Measurements from ENCODE around the gene JPH3. TPM values are rescaled to one million over a fixed set of nuclear protein-coding genes. Genes with fewer than 3 reads are reported as not detected.

Gene JPH3
- total RNA-seq, 4 donors from 2014 or later, result 0.22 to 1.1 (median 0.29) TPM; not detected in 1

DNA sequence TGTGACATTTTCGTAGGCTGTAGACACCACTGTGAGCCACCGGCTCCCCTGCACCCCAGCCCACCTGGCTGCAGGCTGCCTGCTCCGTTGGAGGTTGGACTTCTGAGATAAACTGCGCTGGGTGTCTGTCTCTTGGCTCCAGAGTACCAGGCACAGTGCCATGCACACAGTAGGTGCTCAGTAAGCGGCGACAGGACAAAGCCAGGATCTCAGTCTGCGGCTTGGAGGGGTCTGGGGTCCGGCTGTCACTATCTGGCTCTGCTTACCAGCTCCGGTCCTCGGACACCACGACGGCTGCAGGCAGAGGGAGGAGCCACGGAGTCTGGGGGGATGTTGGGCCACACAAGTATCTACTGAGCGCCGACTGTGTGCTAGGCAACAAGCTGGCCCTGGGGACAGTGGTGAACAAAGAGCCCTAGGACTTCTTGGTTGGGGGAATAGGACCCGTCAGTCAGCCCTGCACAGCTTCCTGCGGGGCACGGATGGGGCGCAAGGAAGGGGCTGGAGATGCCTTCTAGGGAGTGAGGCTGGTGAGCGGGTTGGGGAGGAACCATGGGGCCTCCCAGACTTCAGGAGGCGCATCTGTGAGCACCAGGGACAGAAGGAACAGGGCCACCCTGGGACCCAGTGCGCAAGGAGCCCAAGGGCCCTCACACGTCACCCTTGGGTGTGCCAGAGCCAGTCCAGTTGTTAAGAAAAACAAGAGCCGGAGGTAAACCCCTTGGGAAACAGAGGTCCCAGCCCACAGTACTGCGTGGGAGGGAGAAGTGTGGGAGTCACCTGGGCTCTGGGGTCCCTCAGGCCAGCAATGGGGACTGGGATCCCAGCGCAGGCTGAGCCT, 17.3 kb downstream of the JPH3 start:
- 63 to 65% methylated on average over 18 to 26 of the region's 26 CpGs for WGBS, 2 donors
- Histone ChIP-seq H3K4me1 (no peaks in the 10 kb centered on the region), H3K27ac (no peak overlapping the region), H3K36me3 (no peaks in the 10 kb centered on the region), H3K9me3 (no peaks in the 10 kb centered on the region), H3K27me3 (no peaks in the 10 kb centered on the region), H3K4me3 (replicated peaks in 1 of 3) (no peak overlapping the region)
- intact Hi-C loops (cut with DNase I), result no loop called here
- DNase-seq, result no peak
- no peak for TF ChIP-seq POLR2A (IDR thresholded peaks at IDR 0.05)
- TF ChIP-seq, protein P1, sequence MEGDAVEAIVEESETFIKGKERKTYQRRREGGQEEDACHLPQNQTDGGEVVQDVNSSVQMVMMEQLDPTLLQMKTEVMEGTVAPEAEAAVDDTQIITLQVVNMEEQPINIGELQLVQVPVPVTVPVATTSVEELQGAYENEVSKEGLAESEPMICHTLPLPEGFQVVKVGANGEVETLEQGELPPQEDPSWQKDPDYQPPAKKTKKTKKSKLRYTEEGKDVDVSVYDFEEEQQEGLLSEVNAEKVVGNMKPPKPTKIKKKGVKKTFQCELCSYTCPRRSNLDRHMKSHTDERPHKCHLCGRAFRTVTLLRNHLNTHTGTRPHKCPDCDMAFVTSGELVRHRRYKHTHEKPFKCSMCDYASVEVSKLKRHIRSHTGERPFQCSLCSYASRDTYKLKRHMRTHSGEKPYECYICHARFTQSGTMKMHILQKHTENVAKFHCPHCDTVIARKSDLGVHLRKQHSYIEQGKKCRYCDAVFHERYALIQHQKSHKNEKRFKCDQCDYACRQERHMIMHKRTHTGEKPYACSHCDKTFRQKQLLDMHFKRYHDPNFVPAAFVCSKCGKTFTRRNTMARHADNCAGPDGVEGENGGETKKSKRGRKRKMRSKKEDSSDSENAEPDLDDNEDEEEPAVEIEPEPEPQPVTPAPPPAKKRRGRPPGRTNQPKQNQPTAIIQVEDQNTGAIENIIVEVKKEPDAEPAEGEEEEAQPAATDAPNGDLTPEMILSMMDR (IDR thresholded peaks at IDR 0.05), result no peak

DNA sequence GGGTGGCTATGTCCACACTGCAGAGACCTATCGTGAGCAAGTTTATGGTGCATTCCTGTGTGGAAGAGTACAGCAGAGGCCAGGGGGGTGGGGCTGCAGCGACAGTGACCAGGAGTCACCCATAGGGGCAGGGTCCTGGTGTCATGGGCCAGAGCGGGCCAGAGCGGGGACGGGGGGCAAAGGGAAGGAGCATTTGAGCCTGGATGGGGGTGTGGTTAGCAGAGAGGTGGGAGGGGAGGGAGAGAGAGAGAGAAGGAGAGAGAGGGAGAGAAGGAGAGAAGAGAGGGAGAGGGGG, 17.8 kb downstream of the JPH3 start:
- Histone ChIP-seq H3K27me3 (no peaks in the 10 kb centered on the region), H3K27ac (no peak overlapping the region), H3K4me3 (replicated peaks in 1 of 3) (no peak overlapping the region), H3K36me3 (no peaks in the 10 kb centered on the region), H3K9me3 (no peaks in the 10 kb centered on the region), H3K4me1 (no peaks in the 10 kb centered on the region)
- intact Hi-C loops (cut with DNase I), result no loop called here
- TF ChIP-seq, protein P1 (IDR thresholded peaks at IDR 0.05), result no peak
- no peak for TF ChIP-seq POLR2A (IDR thresholded peaks at IDR 0.05)
- no peak for DNase-seq
- WGBS, 2 donors, result 23 to 25% methylated on average over 5 of the region's 5 CpGs

DNA sequence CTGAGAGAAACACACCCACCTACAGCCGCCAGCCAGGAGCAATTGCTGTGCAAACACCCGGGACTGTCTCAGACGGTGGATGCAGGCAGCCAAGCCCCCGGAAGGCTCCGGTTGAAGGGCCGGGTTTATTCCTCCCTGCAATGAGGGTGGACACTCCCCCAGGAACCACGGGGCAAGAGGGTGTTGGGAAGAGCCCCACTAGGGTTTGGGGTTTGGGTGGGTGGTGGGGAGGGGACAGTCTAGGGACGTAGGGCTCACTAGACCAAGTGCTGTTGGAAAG, 19.2 kb downstream of the JPH3 start:
- Histone ChIP-seq H3K27ac (no peak overlapping the region), H3K27me3 (no peaks in the 10 kb centered on the region), H3K4me3 (replicated peaks in 1 of 3) (no peak overlapping the region), H3K36me3 (no peaks in the 10 kb centered on the region), H3K4me1 (no peaks in the 10 kb centered on the region), H3K9me3 (no peaks in the 10 kb centered on the region)
- TF ChIP-seq POLR2A (IDR thresholded peaks at IDR 0.05), result no peak
- TF ChIP-seq, protein P1 (IDR thresholded peaks at IDR 0.05), result no peak
- 33 to 39% methylated on average over 2 to 8 of the region's 8 CpGs for WGBS, 2 donors
- no peak for DNase-seq
- intact Hi-C loops (cut with DNase I), result no loop called here

DNA sequence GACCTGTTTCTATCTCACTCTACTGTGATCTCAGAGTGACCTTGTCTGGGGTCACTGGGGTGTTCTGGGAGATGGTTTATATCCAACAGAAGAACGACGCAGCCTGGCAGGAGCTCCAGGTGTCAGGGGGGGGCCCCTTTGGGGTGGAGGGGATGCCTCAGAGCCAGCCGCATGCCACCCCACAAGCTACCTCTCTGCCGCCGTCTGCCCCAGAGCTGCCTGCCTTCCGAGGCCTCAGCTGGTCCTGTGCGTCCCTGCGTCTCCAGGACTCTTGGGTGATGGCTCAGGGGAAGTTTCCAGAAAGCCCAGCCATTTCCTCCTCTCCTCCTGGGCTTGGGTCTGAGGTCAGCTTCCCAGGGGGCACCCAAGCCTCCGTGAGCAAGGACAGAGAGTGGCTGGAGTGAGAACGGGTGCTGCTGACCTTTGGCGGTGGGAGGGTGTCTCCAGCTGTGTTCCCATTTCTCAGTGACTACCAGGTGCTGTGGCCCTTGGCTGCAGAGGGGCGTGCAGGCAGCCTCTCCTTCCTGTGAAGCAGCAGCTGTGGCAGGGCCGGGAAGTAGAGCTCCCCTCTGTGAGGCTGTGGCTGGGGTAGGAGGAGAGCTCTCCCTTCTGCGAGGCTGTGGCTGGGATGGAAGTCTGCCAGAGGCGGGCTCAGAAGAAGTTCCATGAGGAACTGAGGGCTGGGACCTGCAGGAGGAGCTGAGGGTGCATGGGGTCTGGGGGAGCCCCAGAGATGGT, 19.8 kb downstream of the JPH3 start:
- 56 to 66% methylated on average over 7 to 15 of the region's 15 CpGs for WGBS, 2 donors
- TF ChIP-seq, protein P1 (IDR thresholded peaks at IDR 0.05), result no peak
- TF ChIP-seq POLR2A (IDR thresholded peaks at IDR 0.05), result no peak
- DNase-seq, result no peak

DNA sequence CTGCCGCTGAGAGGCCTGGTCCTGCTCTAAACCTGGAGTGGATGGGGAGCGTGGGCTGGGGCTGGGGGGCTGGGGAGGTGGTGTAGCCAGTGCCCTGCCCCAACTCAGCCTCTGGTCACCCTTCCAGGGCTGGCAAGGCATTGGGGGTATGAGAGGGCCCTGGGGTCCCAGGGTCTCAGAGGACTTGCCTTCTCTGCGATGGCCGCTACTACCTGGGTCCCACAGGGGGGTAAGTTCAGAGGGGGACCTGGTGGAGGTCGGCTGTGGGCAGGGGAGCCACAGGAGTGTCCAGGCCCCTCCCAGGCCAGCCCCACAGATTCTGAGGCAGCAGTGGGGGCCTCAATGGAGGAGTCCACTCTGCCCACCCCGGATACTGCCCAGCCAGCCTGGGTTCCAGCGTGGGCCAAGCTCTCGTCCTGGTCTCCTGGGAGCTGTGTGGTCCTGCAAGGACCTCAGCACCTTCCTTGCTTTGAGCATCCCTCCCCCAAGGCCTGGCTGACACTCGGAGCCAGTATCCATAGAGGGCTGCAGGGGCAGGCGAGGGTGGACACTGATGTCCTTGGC, 20.5 kb downstream of the JPH3 start:
- Histone ChIP-seq H3K36me3 (no peaks in the 10 kb centered on the region), H3K27me3 (no peaks in the 10 kb centered on the region), H3K4me3 (replicated peaks in 1 of 3) (no peak overlapping the region), H3K9me3 (no peaks in the 10 kb centered on the region), H3K4me1 (no peaks in the 10 kb centered on the region), H3K27ac (no peak overlapping the region)
- DNase-seq, result no peak
- WGBS, 2 donors, result 60 to 86% methylated on average over 1 to 5 of the region's 10 CpGs
- intact Hi-C loops (cut with DNase I), result no loop called here
- no peak for TF ChIP-seq POLR2A (IDR thresholded peaks at IDR 0.05)
- TF ChIP-seq, protein P1 (IDR thresholded peaks at IDR 0.05), result no peak

More for the DNA sequence above, 19.8 kb downstream of the JPH3 start:
- Histone ChIP-seq H3K4me1 (no peaks in the 10 kb centered on the region), H3K9me3 (no peaks in the 10 kb centered on the region), H3K27ac (no peak overlapping the region), H3K4me3 (replicated peaks in 1 of 3) (no peak overlapping the region), H3K27me3 (no peaks in the 10 kb centered on the region), H3K36me3 (no peaks in the 10 kb centered on the region)
- intact Hi-C loops (cut with DNase I), result no loop called here
